Measurements from ENCODE around the gene DCAF5.

Gene DCAF5

GRCh38 chr14:69055999-69056788, 96.7 kb downstream of the DCAF5 start:
- Histone ChIP-seq H3K27me3 (no peaks in the 10 kb centered on the region), H3K4me3 (ENCODE audit: low read depth in 1 of 2, low read length in 1 of 2) (no peak overlapping the region), H3K36me3 (peaks cover 18% of the 10 kb centered on the region), H3K27ac (peak overlapping the region; percentile 59), H3K4me1 (ENCODE audit: control insufficient read depth in 1 of 2, insufficient read depth in 1 of 2, low read depth in 1 of 2, low read length in 1 of 2) (peaks cover 65 to 67% of the 10 kb centered on the region in 2 experiments), H3K9me3 (no peaks in the 10 kb centered on the region)
- no peak for TF ChIP-seq CTCF (IDR thresholded peaks at IDR 0.05)

GRCh38 chr14:69055125-69055524, 97.8 kb downstream of the DCAF5 start:
- TF ChIP-seq CTCF (IDR thresholded peaks at IDR 0.05): no peak
- Histone ChIP-seq H3K36me3 (peaks cover 17% of the 10 kb centered on the region), H3K4me1 (ENCODE audit: control insufficient read depth in 1 of 2, insufficient read depth in 1 of 2, low read depth in 1 of 2, low read length in 1 of 2) (peaks cover 73 to 75% of the 10 kb centered on the region in 2 experiments), H3K27me3 (no peaks in the 10 kb centered on the region), H3K27ac (no peak overlapping the region), H3K4me3 (ENCODE audit: low read depth in 1 of 2, low read length in 1 of 2) (no peak overlapping the region), H3K9me3 (no peaks in the 10 kb centered on the region)

GRCh38 chr14:69054030-69054429, 98.9 kb downstream of the DCAF5 start:
- H3K27ac ChIP-seq: no peak overlapping the region
- no peak for TF ChIP-seq CTCF (IDR thresholded peaks at IDR 0.05)
- H3K4me1 ChIP-seq (ENCODE audit: control insufficient read depth in 1 of 2, insufficient read depth in 1 of 2, low read depth in 1 of 2, low read length in 1 of 2): peaks cover 73 to 75% of the 10 kb centered on the region in 2 experiments
- H3K27me3 ChIP-seq: no peaks in the 10 kb centered on the region
- no peaks in the 10 kb centered on the region for H3K9me3 ChIP-seq
- peaks cover 17% of the 10 kb centered on the region for H3K36me3 ChIP-seq
- H3K4me3 ChIP-seq (ENCODE audit: low read depth in 1 of 2, low read length in 1 of 2): no peak overlapping the region

GRCh38 chr14:69052181-69052601, 100.7 kb downstream of the DCAF5 start:
- Histone ChIP-seq H3K4me1 (ENCODE audit: control insufficient read depth in 1 of 2, insufficient read depth in 1 of 2, low read depth in 1 of 2, low read length in 1 of 2) (peaks cover 73 to 75% of the 10 kb centered on the region in 2 experiments), H3K36me3 (peaks cover 17% of the 10 kb centered on the region), H3K9me3 (no peaks in the 10 kb centered on the region), H3K4me3 (ENCODE audit: low read depth in 1 of 2, low read length in 1 of 2) (no peak overlapping the region), H3K27me3 (no peaks in the 10 kb centered on the region), H3K27ac (peak overlapping the region; percentile 91)
- no peak for TF ChIP-seq CTCF (IDR thresholded peaks at IDR 0.05)

- peaks cover 73 to 77% of the 10 kb centered on the region in 2 experiments for H3K4me1 ChIP-seq (ENCODE audit: control insufficient read depth in 1 of 2, insufficient read depth in 1 of 2, low read depth in 1 of 2, low read length in 1 of 2)
- peak overlapping the region in 1 of 2 experiments; percentile 9 for H3K4me3 ChIP-seq (ENCODE audit: low read depth in 1 of 2, low read length in 1 of 2)
- TF ChIP-seq CTCF (IDR thresholded peaks at IDR 0.05): no peak
- H3K27ac ChIP-seq: peak overlapping the region; percentile 91
- H3K36me3 ChIP-seq: peaks cover 17% of the 10 kb centered on the region
- no peaks in the 10 kb centered on the region for H3K27me3 ChIP-seq
- no peaks in the 10 kb centered on the region for H3K9me3 ChIP-seq
These were observed 102.4 kb downstream of the DCAF5 start for GRCh38 chr14:69050240-69051184.

All from neutrophil (primary cell).